GM18909 (cell line): ENCODE measurements around the gene CHST12.
"Not testable (repeated sequence)": the region's sequence is repeated elsewhere in the genome, so short reads cannot be mapped to it uniquely, and the experiment has no call there.

Experiments used
- ATAC-seq: cut with Tn5 transposase; IDR thresholded peaks from one replicate; pipeline ENCODE4 v1.9.1; 2021; ENCODE audit warnings: mild to moderate bottlenecking; ENCODE audit not compliant: unreplicated experiment, poor library complexity

Gene CHST12

DNA sequence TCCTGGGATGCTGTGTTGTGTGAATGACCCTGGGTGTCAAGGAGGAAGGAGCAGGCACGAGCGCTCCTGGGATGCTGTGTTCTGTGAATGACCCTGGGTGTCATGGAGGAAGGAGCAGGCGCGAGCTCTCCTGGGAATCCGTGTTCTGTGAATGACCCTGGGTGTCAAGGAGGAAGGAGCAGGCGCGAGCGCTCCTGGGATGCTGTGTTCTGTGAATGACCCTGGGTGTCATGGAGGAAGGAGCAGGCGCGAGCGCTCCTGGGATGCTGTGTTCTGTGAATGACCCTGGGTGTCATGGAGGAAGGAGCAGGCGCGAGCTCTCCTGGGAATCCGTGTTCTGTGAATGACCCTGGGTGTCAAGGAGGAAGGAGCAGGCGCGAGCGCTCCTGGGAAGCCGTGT is 25.9 kb upstream of the CHST12 start:
- ATAC-seq: not testable (repeated sequence)

DNA sequence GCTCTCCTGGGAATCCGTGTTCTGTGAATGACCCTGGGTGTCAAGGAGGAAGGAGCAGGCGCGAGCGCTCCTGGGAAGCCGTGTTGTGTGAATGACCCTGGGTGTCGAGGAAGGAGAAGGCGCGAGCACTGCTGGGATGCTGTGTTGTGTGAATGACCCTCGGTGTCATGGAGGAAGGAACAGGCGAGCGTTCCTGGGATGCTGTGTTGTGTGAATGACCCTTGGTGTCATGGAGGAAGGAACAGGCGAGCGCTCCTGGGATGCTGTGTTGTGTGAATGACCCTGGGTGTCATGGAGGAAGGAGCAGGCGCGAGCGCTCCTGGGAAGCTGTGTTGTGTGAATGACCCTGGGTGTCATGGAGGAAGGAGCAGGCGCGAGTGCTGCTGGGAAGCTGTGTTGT is 25.3 kb upstream of the CHST12 start:
- not testable (repeated sequence) for ATAC-seq

GRCh38 chr7:2379161-2379560 is 24.2 kb upstream of the CHST12 start:
- ATAC-seq: no peak

GRCh38 chr7:2379821-2380450 is 23.5 kb upstream of the CHST12 start:
- ATAC-seq: no peak

DNA sequence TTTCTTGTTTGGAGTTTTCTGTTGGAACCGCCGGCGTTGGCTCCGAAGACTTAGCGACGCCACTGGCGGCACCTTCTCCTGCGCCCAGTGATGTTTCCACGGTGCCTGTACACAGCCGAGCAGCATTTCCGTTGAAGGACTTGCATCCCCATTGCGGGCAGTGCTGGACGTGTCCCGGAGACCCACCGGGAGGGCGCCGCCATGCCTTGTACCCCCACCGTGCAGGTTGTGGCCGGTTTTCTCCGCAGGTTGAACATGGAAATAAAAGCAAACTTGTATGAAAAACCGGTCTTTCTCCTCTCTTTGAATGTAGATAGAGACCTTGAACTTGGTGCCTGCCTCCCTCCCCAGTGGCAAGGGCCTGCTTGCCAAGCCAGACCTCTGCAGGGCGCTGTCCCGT is 22.9 kb upstream of the CHST12 start:
- ATAC-seq: no peak

- no peak for ATAC-seq
These were observed 22.2 kb upstream of the CHST12 start for GRCh38 chr7:2381227-2381626.

GRCh38 chr7:2381881-2382509 is 21.4 kb upstream of the CHST12 start:
- ATAC-seq: no peak

DNA sequence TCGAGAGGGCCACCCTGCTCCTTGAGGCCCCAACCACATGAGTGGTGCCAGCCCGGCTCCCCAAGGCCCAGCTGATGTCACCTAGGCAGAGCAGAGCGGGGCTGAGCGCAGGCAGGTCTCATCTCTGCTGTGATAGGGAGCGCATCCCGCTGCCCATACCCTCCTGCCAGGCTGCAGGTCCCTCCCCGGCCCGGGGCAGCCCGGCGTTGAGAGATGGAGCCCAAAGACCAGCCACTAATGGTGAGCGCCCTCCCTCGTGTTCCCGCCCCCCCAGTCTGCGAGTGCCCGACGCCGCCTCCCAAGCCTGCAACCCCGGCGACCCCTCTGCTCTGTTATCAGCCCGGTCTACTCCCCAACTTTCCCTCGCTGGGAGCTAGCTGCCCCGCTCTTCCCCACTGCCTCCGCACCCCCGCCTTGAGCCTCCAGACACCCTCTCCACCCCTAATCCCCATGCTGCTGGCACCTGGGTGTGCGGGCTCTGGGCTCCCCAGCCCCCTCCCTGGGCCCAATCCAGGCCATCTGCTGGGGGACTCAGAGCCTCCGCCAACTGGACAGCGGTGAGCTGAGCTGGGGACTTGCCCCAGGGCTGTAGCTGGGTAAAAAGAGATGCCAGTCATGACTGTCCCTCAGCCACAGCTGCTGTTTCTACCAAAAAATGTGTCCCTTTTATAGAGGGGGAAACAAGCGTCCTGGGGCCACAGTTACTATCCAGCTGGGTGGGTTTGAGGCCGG is 19.7 kb upstream of the CHST12 start:
- ATAC-seq: no peak

DNA sequence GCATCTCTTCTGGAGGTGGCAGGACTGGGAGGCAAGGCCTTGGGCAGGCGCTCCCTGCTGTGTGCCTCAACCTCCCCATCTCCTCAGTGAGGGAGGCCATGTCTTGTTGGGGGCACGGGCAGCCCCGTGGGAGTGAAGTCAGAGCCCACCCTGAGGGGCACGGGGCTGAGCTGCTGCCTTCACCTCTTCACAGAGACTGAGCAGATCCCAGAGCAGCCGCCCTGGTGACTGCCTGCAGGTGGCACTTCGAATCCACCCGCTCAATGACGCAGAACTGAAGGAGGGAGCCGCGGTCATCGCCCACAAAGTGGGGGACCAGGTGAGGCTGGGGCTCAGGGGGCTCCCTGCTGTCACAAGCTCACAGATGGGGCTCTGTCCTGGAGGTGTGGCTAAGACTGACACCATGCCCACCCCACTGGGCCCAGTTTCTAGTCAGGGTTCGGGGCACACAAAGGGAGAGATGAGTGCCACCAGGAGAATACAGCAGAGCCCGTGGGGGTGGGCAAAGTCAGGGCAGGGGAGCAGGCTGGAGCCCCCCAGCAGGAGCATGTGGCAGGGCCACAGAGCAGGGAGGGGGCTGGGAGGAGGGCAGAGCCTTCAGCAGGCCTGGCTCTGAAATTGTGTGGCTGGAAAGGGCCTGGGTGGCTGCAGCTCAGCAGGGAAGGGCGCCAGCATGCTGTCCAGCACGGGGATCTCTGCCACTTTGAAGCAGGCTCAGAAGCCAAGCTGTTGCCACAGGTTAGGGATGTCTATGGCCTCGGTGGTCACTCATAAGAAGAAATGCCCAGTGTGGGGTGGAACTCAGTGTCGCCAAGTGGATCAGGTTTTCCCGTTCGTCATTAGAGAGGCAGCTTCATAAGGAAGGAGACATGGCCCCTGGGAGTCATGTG is 18.8 kb upstream of the CHST12 start:
- ATAC-seq: no peak

- ATAC-seq: not testable (repeated sequence)
These were observed 17.3 kb upstream of the CHST12 start for GRCh38 chr7:2386122-2386521.

DNA sequence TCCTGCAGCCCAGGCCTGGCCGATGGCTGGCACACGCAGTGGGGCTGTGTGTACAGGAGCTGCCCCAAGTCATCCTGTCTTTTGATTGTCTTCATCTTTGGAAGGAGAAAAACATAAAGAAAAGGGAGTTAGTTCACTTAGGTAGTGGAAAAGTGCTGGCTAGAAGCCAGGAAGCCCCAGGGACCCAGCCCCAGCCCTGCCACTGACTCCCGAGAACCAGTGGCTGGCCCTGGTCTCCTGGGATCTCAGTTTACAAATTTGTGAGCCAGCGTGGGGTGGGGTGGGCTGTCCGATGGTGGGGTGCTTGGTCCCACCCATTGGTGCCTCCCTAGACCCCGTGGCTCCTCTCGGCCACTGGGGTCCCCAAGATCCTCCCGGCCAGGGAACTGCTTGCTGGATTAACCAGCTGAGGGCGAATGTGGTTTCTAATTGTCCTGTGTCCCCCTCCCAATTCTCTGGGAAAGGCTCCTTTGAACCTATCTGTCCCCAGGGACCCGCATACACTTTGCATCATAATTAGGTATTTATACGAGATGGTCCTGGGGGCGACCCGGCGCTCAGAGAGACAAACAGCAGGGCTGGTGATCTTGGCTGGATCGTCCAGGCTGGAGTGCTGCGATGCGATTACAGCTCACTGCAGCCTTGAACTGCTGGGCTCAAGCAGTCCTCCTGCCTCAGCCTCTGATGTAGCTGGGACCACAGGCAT is 16.3 kb upstream of the CHST12 start:
- ATAC-seq: no peak

- no peak for ATAC-seq
These were observed 15.3 kb upstream of the CHST12 start for GRCh38 chr7:2387897-2388636.

- no peak for ATAC-seq
These were observed 14.8 kb upstream of the CHST12 start for GRCh38 chr7:2388637-2388954.

DNA sequence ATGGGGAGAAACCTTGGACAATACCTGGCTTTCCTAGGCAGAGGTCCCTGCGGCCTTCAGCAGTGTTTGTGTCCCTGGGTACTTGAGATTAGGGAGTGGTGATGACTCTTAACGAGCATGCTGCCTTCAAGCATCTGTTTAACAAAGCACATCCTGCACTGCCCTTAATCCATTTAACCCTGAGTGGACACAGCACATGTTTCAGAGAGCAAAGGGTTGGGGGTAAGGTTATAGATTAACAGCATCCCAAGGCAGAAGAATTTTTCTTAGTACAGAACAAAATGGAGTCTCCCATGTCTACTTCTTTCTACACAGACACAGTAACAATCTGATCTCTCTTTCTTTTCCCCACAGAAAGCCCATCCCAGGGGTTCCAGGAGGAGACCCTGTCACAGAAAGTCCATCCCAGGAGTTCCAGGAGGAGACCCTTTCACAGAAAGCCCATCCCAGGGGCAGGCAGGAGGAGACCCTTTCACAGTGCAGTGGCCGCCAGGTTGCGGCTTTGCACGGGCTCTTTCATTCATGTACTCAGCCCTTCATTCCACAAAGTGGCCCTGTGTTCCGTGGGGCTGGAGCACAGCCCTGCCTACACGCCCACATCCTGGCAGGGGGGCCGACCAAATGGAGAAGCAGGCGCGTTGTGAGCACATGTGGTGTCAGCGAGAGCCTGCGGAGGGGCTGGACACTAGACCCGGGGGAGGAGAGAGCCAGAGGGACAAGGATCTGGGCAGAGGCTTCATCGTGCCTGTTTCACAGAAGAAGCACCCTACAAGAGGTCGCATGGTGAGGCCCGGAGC is 13.2 kb upstream of the CHST12 start:
- ATAC-seq: not testable (repeated sequence)

DNA sequence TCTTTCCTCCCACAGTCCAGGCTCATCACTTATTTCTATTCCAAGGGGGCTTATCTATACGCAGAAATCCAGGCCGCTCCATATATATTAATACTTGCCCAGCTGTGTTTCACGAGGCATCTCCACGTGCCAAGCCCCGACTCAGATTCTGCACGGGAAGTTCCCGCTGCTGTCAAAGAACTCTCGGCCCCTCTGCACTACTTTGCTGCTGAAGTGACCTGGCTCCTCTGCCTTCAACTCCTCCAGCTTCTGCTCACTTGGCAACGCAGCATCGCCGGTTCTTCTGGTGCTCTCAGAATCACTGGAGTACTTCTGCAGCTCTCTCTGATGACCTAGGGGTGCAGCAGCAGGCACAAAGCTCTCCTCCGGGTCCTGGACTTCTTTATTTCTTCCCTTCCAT is 9.7 kb upstream of the CHST12 start:
- ATAC-seq: no peak

DNA sequence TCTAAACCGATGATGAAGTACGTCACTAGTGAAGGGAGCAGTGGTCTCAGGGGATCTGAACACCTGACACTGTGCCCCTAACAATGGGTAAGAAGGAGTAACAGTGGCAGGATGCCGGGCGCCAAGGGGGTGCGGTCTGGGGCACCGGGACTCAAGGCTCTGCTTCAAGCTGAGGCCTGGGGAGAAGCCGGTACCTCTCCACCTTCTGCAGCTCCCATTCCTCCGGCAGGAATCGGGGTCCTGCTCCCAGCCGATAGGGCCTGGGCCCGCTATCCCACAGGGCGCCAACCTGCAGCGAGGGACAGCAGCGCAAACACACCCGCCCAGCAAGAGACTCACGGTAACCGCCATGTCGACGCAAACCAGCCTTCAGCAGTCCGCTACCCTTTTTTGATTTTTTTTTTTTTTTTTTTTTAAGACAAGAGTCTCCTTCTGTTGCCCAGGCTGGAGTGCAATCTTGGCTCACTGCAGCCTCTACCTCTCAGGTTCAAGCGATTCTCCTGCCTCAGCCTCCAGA is 8.8 kb upstream of the CHST12 start:
- no peak for ATAC-seq

DNA sequence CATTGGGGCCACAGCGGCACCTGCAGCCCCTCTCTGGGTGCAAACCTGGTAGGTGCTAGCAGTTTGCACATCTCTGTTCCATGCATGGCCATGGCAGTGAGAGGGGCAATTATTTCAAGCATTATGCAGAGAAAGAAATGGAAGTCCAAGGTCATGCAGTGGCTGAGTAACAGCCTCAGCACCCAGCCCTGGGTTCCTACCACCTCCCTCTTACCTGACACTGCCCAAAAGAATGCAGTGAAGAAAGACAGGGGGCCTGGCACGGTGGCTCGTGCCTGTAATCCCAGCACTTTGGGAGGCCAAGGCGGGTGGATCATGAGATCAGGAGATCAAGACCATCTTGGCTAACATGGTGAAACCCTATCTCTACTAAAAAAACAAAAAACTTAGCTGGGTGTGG is 4.9 kb upstream of the CHST12 start:
- no peak for ATAC-seq

DNA sequence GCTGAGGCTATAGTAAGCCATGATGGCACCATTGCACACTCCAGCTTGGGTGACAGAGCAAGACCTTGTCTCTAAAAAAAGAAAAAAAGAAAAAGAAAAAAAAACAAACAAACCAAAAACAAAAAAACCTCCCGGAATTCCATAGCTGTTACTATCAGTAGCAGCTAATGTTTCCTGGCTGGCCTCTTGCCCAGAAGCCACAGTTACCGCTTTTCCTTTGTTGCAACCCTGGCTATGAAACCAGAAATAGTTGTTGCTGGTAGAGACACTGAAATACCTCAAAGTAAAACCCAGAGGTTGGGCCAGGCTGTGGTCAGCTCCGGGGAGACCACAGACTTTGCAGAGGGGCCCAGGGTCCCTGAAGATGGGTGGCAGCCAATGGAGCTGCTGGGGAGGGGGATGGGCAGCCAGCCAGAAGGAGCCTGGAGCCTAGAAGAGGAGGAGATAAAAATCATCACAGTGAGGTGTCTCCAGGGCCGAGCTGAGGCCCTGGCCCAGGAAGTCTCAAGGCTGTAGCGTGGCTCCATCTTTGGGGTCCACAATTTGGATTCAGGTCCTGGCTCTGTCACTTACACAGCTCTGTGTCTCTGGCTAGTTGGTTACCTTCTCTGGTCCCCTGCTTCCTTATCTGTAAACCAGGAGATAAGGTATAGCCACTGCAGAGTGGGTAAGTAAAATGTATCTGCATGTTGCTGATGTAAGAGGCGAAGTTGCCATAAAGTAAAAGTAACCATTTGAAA is 3.4 kb upstream of the CHST12 start:
- ATAC-seq: no peak
